IPS-18c (cell line): ENCODE data around the gene AK8.

ENCODE experiments used
- H3K4me3 ChIP-seq: 2 replicates; pipeline ENCODE4 v1.7.0; 2013; ENCODE audit warnings: low read depth, mild to moderate bottlenecking, low read length, moderate library complexity; ENCODE audit not compliant: insufficient read depth
- H3K9me3 ChIP-seq: one replicate; pipeline ENCODE4 v1.6.1; 2013; ENCODE audit warnings: mild to moderate bottlenecking, low read length, moderate library complexity; ENCODE audit not compliant: control insufficient read depth, insufficient read depth

Gene AK8

GRCh38 chr9:132752877-132753592, 125.0 kb downstream of the AK8 start:
- no peak overlapping the region for H3K4me3 ChIP-seq
- H3K9me3 ChIP-seq: no peaks in the 10 kb centered on the region

GRCh38 chr9:132750668-132751067, 127.4 kb downstream of the AK8 start:
- Histone ChIP-seq H3K9me3 (no peaks in the 10 kb centered on the region), H3K4me3 (no peak overlapping the region)

- Histone ChIP-seq H3K9me3 (no peaks in the 10 kb centered on the region), H3K4me3 (no peak overlapping the region)
Observed at GRCh38 chr9:132749306-132749705, 128.8 kb downstream of the AK8 start.

- Histone ChIP-seq H3K4me3 (no peak overlapping the region), H3K9me3 (no peaks in the 10 kb centered on the region)
Observed at GRCh38 chr9:132748450-132748849, 129.6 kb downstream of the AK8 start.

GRCh38 chr9:132745756-132746709, 132.1 kb downstream of the AK8 start:
- H3K4me3 ChIP-seq: no peak overlapping the region

GRCh38 chr9:132744881-132745755, 133.0 kb downstream of the AK8 start:
- Histone ChIP-seq H3K4me3 (peak overlapping the region; percentile 17; the same call in 1 of the 2 replicates), H3K9me3 (no peaks in the 10 kb centered on the region)

More at GRCh38 chr9:132745756-132746709, 132.1 kb downstream of the AK8 start:
- no peaks in the 10 kb centered on the region for H3K9me3 ChIP-seq

- Histone ChIP-seq H3K4me3 (no peak overlapping the region; the same call in 1 of the 2 replicates), H3K9me3 (no peaks in the 10 kb centered on the region)
Observed at GRCh38 chr9:132743931-132744479, 134.1 kb downstream of the AK8 start.

GRCh38 chr9:132742821-132743311, 135.2 kb downstream of the AK8 start:
- no peak overlapping the region for H3K4me3 ChIP-seq
- no peaks in the 10 kb centered on the region for H3K9me3 ChIP-seq

GRCh38 chr9:132740526-132741309, 137.4 kb downstream of the AK8 start:
- H3K9me3 ChIP-seq: no peaks in the 10 kb centered on the region
- H3K4me3 ChIP-seq: no peak overlapping the region

GRCh38 chr9:132739710-132740310, 138.3 kb downstream of the AK8 start:
- no peaks in the 10 kb centered on the region for H3K9me3 ChIP-seq
- no peak overlapping the region for H3K4me3 ChIP-seq

GRCh38 chr9:132733260-132733815, 144.7 kb downstream of the AK8 start:
- Histone ChIP-seq H3K9me3 (no peaks in the 10 kb centered on the region), H3K4me3 (no peak overlapping the region)

GRCh38 chr9:132732326-132733259, 145.5 kb downstream of the AK8 start:
- H3K9me3 ChIP-seq: no peaks in the 10 kb centered on the region
- no peak overlapping the region for H3K4me3 ChIP-seq

GRCh38 chr9:132731230-132731629, 146.9 kb downstream of the AK8 start:
- Histone ChIP-seq H3K9me3 (no peaks in the 10 kb centered on the region), H3K4me3 (no peak overlapping the region)
